Heart left ventricle (tissue), 16 donors: Measurements from ENCODE around the gene TMC7. TPM values are rescaled to one million over a fixed set of nuclear protein-coding genes. Genes with fewer than 3 reads are reported as not detected.
A peak's percentile ranks its signal among the peaks of the same experiment; 100 is the strongest.

ENCODE experiments used
- ATAC-seq, 4 donors: fragments of 200-7000 bp; cut with Tn5 transposase; one replicate each; pipeline ENCODE4 v1.9.1; 2020 to 2022; ENCODE audit warnings: moderate library complexity in 4 of 4, mild to moderate bottlenecking in 3 of 4, moderate number of reproducible peaks in 1 of 4
- DNase-seq, 5 donors: peaks; one replicate each; pipeline ENCODE4 v3.0.0-alpha.2; 2020
- H3K27ac ChIP-seq, 12 donors: fragments of 200-600 bp; sonication (generic) in 4 of 12; one replicate each; pipeline versions ENCODE4 v1.5.0 to v1.8.0; 2016 to 2022; ENCODE audit warnings: mild to moderate bottlenecking in 2 of 12
- H3K27me3 ChIP-seq, 9 donors: fragments of 200-600 bp; sonication (generic) in 2 of 9; one replicate each; pipeline versions ENCODE4 v1.5.1 to v1.8.0; 2016 to 2022; ENCODE audit warnings: mild to moderate bottlenecking in 3 of 9
- H3K36me3 ChIP-seq, 9 donors: fragments of 200-600 bp; sonication (generic) in 2 of 9; one replicate each; pipeline versions ENCODE4 v1.5.0 to v1.8.0; 2018 to 2022; ENCODE audit warnings: mild to moderate bottlenecking in 2 of 9
- H3K4me1 ChIP-seq, 12 donors: fragments of 200-600 bp; sonication (generic) in 4 of 12; one replicate each; pipeline versions ENCODE4 v1.5.0 to v1.8.0; 2016 to 2022; ENCODE audit warnings: mild to moderate bottlenecking in 3 of 12
- H3K4me3 ChIP-seq, 12 donors: fragments of 200-600 bp; sonication (generic) in 4 of 12; one replicate each; pipeline versions ENCODE4 v1.5.0 to v1.8.0; 2017 to 2022; ENCODE audit warnings: mild to moderate bottlenecking in 9 of 12, moderate library complexity in 4 of 12
- H3K9me3 ChIP-seq, 12 donors: fragments of 200-600 bp; sonication (generic) in 4 of 12; one replicate each; pipeline versions ENCODE4 v1.5.0 to v1.8.0; 2016 to 2022; ENCODE audit warnings: mild to moderate bottlenecking in 1 of 12
- CTCF ChIP-seq, 12 donors: fragments of 200-600 bp; sonication (generic) in 4 of 12; IDR thresholded peaks; one replicate each; pipeline versions ENCODE4 v1.5.0 to v1.8.0; 2018 to 2022; ENCODE audit warnings: antibody characterized with exemption in 12 of 12, mild to moderate bottlenecking in 5 of 12
- POLR2A ChIP-seq, 2 donors: fragments of 450-650 bp; IDR thresholded peaks; one replicate each; pipeline ENCODE4 v1.6.1; 2017; ENCODE audit warnings: antibody characterized with exemption in 2 of 2, mild to moderate bottlenecking in 2 of 2, moderate library complexity in 2 of 2
- WGBS, 4 donors: extraction: QIAGEN DNeasy Blood & Tissue Kit in 2 of 4; methylation state at CpG; one replicate each; pipeline versions ENCODE4 v1.1.5 to v1.1.7; 2013 to 2018; 5-methylcytosine and 5-hydroxymethylcytosine counted together
- intact Hi-C, 10 donors: fragments of 100-400 bp; cut with DNase I; formaldehyde crosslinking; loops; one replicate each; pipeline versions ENCODE4 v1.11.1 to v1.14.2; 2022
- polyA plus RNA-seq, 2 donors: library from polyadenylated mRNA; stranded (reverse); fragments of 200-250 nt; gene quantifications; one replicate each; pipeline ENCODE4 v1.2.3, GENCODE V29; 2013
- total RNA-seq, 9 donors: library from RNA; depleted of rRNA in 2 of 9; stranded (reverse); fragments of >200 nt in 2 of 9; fragmentation: NEBNext Ultra II Directional in 3 of 9; extraction: Animal tissue kit (Norgen Biotek cat#: 25700) in 3 of 9; gene quantifications; one replicate each; pipeline versions ENCODE4 v1.1.0 to v1.2.4, GENCODE V29; 2016 to 2023
- donor health status: ischemic (EF 13 %, LVEDD 7.1; RV severe dilation, severe dysfunction).
- donor health status: healthy with polysubstance abuse.
- donor health status: DM: no; HTN: yes; CAD: no.
- donor health status: DM: no; HTN: no; CAD: no.
- donor health status: ischemic (EF 25% LVEDD 6.9; RV normal size, moderate dysfunction).
- donor health status: ischemic (EF 25% LVEDD 5.7; RV mildly dilated, moderate dysfunction).
- donor health status: healthy.
- donor health status: DM: yes; HTN: yes; CAD: no.
- donor health status: ischemic (EF 35%, LVEDD 5.7; RV mildly dilated, moderate dysfunction).
- donor health status: nonischemic (EF 11% LVEDD 7.7; RV severe dilation, severe dysfunction).
- donor health status: DM: yes; HTN: yes; CAD: no.
- donor health status: PGD.
- donor health status: ischemic (EF 29% LVEDD 5.4; RV normal size, mild dysfunction).
- donor health status: nonischemic (EF 23%, LVEDD 6.1; RV moderate dilation, normal function).

TMC7 gene
- total and polyA plus RNA-seq, 11 donors = 0.69 to 2.3 (median 0.96) TPM

- no peaks in the 10 kb centered on the region for H3K36me3 ChIP-seq
These were observed 107.2 kb downstream of the TMC7 start for GRCh38 chr16:19090916-19091315.

GRCh38 chr16:19092653-19093410 lies 109.1 kb downstream of the TMC7 start:
- Histone ChIP-seq H3K4me3 (no peak overlapping the region), H3K27ac (peak overlapping the region in 1 of 12 donors; percentile 40), H3K9me3 (no peaks in the 10 kb centered on the region), H3K27me3 (no peaks in the 10 kb centered on the region), H3K4me1 (peaks cover 0 to 5% (median 0%) of the 10 kb centered on the region in 12 donors), H3K36me3 (no peaks in the 10 kb centered on the region)
- intact Hi-C loops = loop anchor here in 1 of 10 donors (5.0 kb wide), 1 partner anchor 79 kb away; no protein-coding TSS in a partner anchor
- no peak for ATAC-seq
- TF ChIP-seq CTCF (IDR thresholded peaks at IDR 0.05) (no peak), POLR2A (IDR thresholded peaks at IDR 0.05) (no peak)
- DNase-seq = no peak
- 78 to 86% (median 80%) methylated on average over 2 of the region's 2 CpGs for WGBS, 4 donors

More at GRCh38 chr16:19090916-19091315, 107.2 kb downstream of the TMC7 start:
- no peak for ATAC-seq
- H3K27ac ChIP-seq = no peak overlapping the region
- H3K4me1 ChIP-seq = peaks cover 0 to 21% (median 5%) of the 10 kb centered on the region in 12 donors
- no peak for DNase-seq
- no peaks in the 10 kb centered on the region for H3K9me3 ChIP-seq
- WGBS, 4 donors = 94 to 97% (median 96%) methylated on average over 6 of the region's 6 CpGs
- H3K4me3 ChIP-seq = no peak overlapping the region
- H3K27me3 ChIP-seq = no peaks in the 10 kb centered on the region
- TF ChIP-seq CTCF (IDR thresholded peaks at IDR 0.05) (no peak), POLR2A (IDR thresholded peaks at IDR 0.05) (no peak)
- intact Hi-C loops = loop anchor here in 1 of 10 donors (5.0 kb wide), 1 partner anchor 81 kb away; no protein-coding TSS in a partner anchor

- 86 to 88% (median 87%) methylated on average over 15 of the region's 15 CpGs for WGBS, 4 donors
These were observed 110.2 kb downstream of the TMC7 start for GRCh38 chr16:19093631-19094541.

More at GRCh38 chr16:19093631-19094541, 110.2 kb downstream of the TMC7 start:
- Histone ChIP-seq H3K9me3 (peaks cover 0 to 4% (median 0%) of the 10 kb centered on the region in 12 donors), H3K4me3 (no peak overlapping the region), H3K27me3 (no peaks in the 10 kb centered on the region), H3K27ac (no peak overlapping the region), H3K36me3 (no peaks in the 10 kb centered on the region), H3K4me1 (peaks cover 0 to 5% (median 0%) of the 10 kb centered on the region in 12 donors)
- intact Hi-C loops = loop anchor here in 1 of 10 donors (5.0 kb wide), 1 partner anchor 78 kb away; no protein-coding TSS in a partner anchor
- DNase-seq (no peak), ATAC-seq (no peak)
- TF ChIP-seq CTCF (IDR thresholded peaks at IDR 0.05) (no peak), POLR2A (IDR thresholded peaks at IDR 0.05) (no peak)
